B cell (primary cell): ENCODE measurements around the gene PRODH.
"Not testable (repeated sequence)": the region's sequence is repeated elsewhere in the genome, so short reads cannot be mapped to it uniquely, and the experiment has no call there.

Experiments used
- EZH2 ChIP-seq: IDR thresholded peaks from 2 replicates; pipeline ENCODE4 v1.6.1; 2012; ENCODE audit warnings: borderline replicate concordance, low read depth, mild to moderate bottlenecking, moderate library complexity, low read length; ENCODE audit not compliant: insufficient read depth, poor library complexity, severe bottlenecking
- TF ChIP-seq, protein P1 (sequence below): fragments of 200-600 bp; IDR thresholded peaks from one replicate; pipeline ENCODE4 v1.8.0; 2022; ENCODE audit warnings: antibody characterized with exemption, mild to moderate bottlenecking

DNA sequence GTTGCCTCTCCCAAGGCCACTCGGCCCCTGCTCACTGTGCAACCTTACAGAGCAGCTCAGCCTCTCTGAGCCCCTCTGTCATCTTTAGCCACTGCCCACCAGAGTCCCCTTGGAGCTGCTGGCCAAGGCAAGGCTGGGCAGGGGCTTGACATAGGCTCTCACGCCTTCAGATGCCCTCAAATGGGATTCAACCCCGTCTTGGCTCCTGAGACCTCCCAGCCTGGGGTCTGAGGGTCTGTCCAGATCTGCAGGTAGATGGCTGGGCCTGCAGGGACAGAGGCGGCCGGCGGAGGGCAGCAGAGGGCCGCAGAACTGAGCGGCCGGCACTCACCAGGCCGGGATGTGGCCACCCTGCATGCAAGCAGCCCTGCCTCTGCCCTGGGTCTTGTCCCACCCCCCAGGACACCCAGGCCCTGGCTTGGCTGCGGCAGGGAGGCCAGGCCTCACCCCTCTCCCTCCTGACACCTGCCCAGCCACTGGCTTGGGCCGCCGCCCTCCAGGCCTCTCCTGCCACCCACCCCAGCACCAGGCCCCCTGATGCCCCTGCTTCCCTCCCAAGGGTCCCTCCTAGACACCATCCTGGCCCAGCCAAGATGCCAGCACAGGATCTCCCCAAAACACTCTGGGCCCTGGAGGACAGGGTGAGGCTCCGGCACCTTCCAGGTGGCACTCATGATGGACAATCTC lies 18.4 kb upstream of the PRODH start:
- TF ChIP-seq, protein P1, sequence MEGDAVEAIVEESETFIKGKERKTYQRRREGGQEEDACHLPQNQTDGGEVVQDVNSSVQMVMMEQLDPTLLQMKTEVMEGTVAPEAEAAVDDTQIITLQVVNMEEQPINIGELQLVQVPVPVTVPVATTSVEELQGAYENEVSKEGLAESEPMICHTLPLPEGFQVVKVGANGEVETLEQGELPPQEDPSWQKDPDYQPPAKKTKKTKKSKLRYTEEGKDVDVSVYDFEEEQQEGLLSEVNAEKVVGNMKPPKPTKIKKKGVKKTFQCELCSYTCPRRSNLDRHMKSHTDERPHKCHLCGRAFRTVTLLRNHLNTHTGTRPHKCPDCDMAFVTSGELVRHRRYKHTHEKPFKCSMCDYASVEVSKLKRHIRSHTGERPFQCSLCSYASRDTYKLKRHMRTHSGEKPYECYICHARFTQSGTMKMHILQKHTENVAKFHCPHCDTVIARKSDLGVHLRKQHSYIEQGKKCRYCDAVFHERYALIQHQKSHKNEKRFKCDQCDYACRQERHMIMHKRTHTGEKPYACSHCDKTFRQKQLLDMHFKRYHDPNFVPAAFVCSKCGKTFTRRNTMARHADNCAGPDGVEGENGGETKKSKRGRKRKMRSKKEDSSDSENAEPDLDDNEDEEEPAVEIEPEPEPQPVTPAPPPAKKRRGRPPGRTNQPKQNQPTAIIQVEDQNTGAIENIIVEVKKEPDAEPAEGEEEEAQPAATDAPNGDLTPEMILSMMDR: peak; percentile 78
- not testable (repeated sequence) for TF ChIP-seq EZH2
